Fibroblast of skin of back (primary cell): ENCODE data around the gene MRPS30. TPM values are rescaled to one million over a fixed set of nuclear protein-coding genes. Genes with fewer than 3 reads are reported as not detected.
"Not testable (repeated sequence)": the region's sequence is repeated elsewhere in the genome, so short reads cannot be mapped to it uniquely, and the experiment has no call there.

Experiments used
- DNase-seq: peaks from one replicate; pipeline ENCODE4 v3.0.0-alpha.2; 2013
- polyA plus RNA-seq, 2 experiments: library from polyadenylated mRNA; unstranded; fragments of 120-200 nt; gene quantifications; one replicate each; pipeline ENCODE4 v1.2.1, GENCODE V29; 2013; ENCODE audit not compliant: insufficient read length in 2 of 2

Gene MRPS30
- polyA plus RNA-seq (2013, experiment 1 of 2; ENCODE audit: insufficient read length), result 19.0 TPM
- polyA plus RNA-seq (2013, experiment 2 of 2; ENCODE audit: insufficient read length), result 17.3 TPM

- peak; percentile 99 for DNase-seq
Measured at GRCh38 chr5:44808435-44809214, at the start of gene MRPS30. TSS of gene MRPS30 (plus strand) at chr5:44808947. CDS start at chr5:44808963, 16 bp downstream.

GRCh38 chr5:44769200-44769876 is 39.4 kb upstream of the MRPS30 start:
- DNase-seq, result no peak

GRCh38 chr5:44769877-44770209 is 38.9 kb upstream of the MRPS30 start:
- no peak for DNase-seq

GRCh38 chr5:44770780-44771717 is 37.7 kb upstream of the MRPS30 start:
- no peak for DNase-seq

- not testable (repeated sequence) for DNase-seq
Measured at GRCh38 chr5:44772397-44772796, 36.4 kb upstream of the MRPS30 start.

- DNase-seq, result peak; percentile 56
Measured at GRCh38 chr5:44774279-44774880, 34.4 kb upstream of the MRPS30 start.

- DNase-seq, result no peak
Measured at GRCh38 chr5:44779167-44779566, 29.6 kb upstream of the MRPS30 start.

- DNase-seq, result no peak
Measured at GRCh38 chr5:44783634-44784315, 25.0 kb upstream of the MRPS30 start.

- DNase-seq, result no peak
Measured at GRCh38 chr5:44787731-44788130, 21.0 kb upstream of the MRPS30 start.

GRCh38 chr5:44789372-44789995 is 19.3 kb upstream of the MRPS30 start:
- peak; percentile 74 for DNase-seq

- not testable (repeated sequence) for DNase-seq
Measured at GRCh38 chr5:44792031-44792673, 16.6 kb upstream of the MRPS30 start.

- no peak for DNase-seq
Measured at GRCh38 chr5:44794371-44794770, 14.4 kb upstream of the MRPS30 start.

GRCh38 chr5:44795496-44795895 is 13.3 kb upstream of the MRPS30 start:
- DNase-seq, result no peak

- no peak for DNase-seq
Measured at GRCh38 chr5:44797841-44798240, 10.9 kb upstream of the MRPS30 start.

GRCh38 chr5:44801992-44802391 is 6.8 kb upstream of the MRPS30 start:
- no peak for DNase-seq

GRCh38 chr5:44806608-44807007 is 2.1 kb upstream of the MRPS30 start:
- no peak for DNase-seq

- DNase-seq, result no peak
Measured at GRCh38 chr5:44807269-44807668, 1.5 kb upstream of the MRPS30 start.

GRCh38 chr5:44809215-44809955 is 638 bp downstream of the MRPS30 start:
- DNase-seq, result peak; percentile 54

- no peak for DNase-seq
Measured at GRCh38 chr5:44809956-44810420, 1.2 kb downstream of the MRPS30 start.

- DNase-seq, result no peak
Measured at GRCh38 chr5:44814761-44815160, 6.0 kb downstream of the MRPS30 start.
